ENCODE measurements around the gene HES5.

HES5 gene

GRCh38 chr1:2479186-2479585, 50.9 kb downstream of the HES5 start:
- DNase-seq (ENCODE audit: low read depth in 2 of 2) = no peak
